ENCODE measurements around the gene HMBS.
A peak's percentile ranks its signal among the peaks of the same experiment; 100 is the strongest.
"Not testable (repeated sequence)": the region's sequence is repeated elsewhere in the genome, so short reads cannot be mapped to it uniquely, and the experiment has no call there.

HMBS gene

GRCh38 chr11:119095066-119095880 is 10.6 kb downstream of the HMBS start:
- no peak for TF ChIP-seq CTCF (IDR thresholded peaks at IDR 0.05)
- Mint-ChIP-seq H3K27me3 (ENCODE audit: low read depth, poor library complexity) (no peaks in the 10 kb centered on the region), H3K27ac (peak overlapping the region; percentile 93), H3K9me3 (no peaks in the 10 kb centered on the region), H3K36me3 (ENCODE audit: low read depth) (peaks cover 43% of the 10 kb centered on the region), H3K4me3 (peak overlapping the region; percentile 91), H3K4me1 (peaks cover 55% of the 10 kb centered on the region)
- DNase-seq: peak; percentile 98

- DNase-seq: no peak
- H3K36me3 Mint-ChIP-seq (ENCODE audit: low read depth): peaks cover 28% of the 10 kb centered on the region
- H3K27ac Mint-ChIP-seq: no peak overlapping the region
- no peaks in the 10 kb centered on the region for H3K9me3 Mint-ChIP-seq
- peaks cover 63% of the 10 kb centered on the region for H3K4me1 Mint-ChIP-seq
- H3K27me3 Mint-ChIP-seq (ENCODE audit: low read depth, poor library complexity): no peaks in the 10 kb centered on the region
- no peak for TF ChIP-seq CTCF (IDR thresholded peaks at IDR 0.05)
- peak overlapping the region; percentile 92 for H3K4me3 Mint-ChIP-seq
Measured at GRCh38 chr11:119099711-119100110, 15.0 kb downstream of the HMBS start.

- peak; percentile 28 for TF ChIP-seq CTCF (IDR thresholded peaks at IDR 0.05)
- no peak for DNase-seq
Measured at GRCh38 chr11:119100246-119100970, 15.7 kb downstream of the HMBS start.

GRCh38 chr11:119100994-119101758 is 16.5 kb downstream of the HMBS start:
- peaks cover 2% of the 10 kb centered on the region for H3K27me3 Mint-ChIP-seq (ENCODE audit: low read depth, poor library complexity)
- no peaks in the 10 kb centered on the region for H3K9me3 Mint-ChIP-seq
- peaks cover 28% of the 10 kb centered on the region for H3K36me3 Mint-ChIP-seq (ENCODE audit: low read depth)
- DNase-seq: peak; percentile 50
- H3K4me1 Mint-ChIP-seq: peaks cover 68% of the 10 kb centered on the region
- peak overlapping the region; percentile 98 for H3K27ac Mint-ChIP-seq
- peak overlapping the region; percentile 92 for H3K4me3 Mint-ChIP-seq
- no peak for TF ChIP-seq CTCF (IDR thresholded peaks at IDR 0.05)

More at GRCh38 chr11:119100246-119100970, 15.7 kb downstream of the HMBS start:
- Mint-ChIP-seq H3K9me3 (no peaks in the 10 kb centered on the region), H3K27ac (peak overlapping the region; percentile 67), H3K36me3 (ENCODE audit: low read depth) (peaks cover 28% of the 10 kb centered on the region), H3K4me3 (peak overlapping the region; percentile 92), H3K27me3 (ENCODE audit: low read depth, poor library complexity) (peaks cover 2% of the 10 kb centered on the region), H3K4me1 (peaks cover 69% of the 10 kb centered on the region)

GRCh38 chr11:119101759-119102423 is 17.2 kb downstream of the HMBS start, which contains the start of gene DPAGT1:
Gene DPAGT1, minus strand, starts transcription at chr11:119101853. Its CDS starts 198 bp downstream, at chr11:119101655.
- peak; percentile 81 for DNase-seq
- Mint-ChIP-seq H3K36me3 (ENCODE audit: low read depth) (peaks cover 22% of the 10 kb centered on the region), H3K4me1 (peaks cover 71% of the 10 kb centered on the region), H3K27me3 (ENCODE audit: low read depth, poor library complexity) (peaks cover 2% of the 10 kb centered on the region), H3K27ac (peak within 1 kb of the TSS; percentile 98), H3K9me3 (no peaks in the 10 kb centered on the region), H3K4me3 (peak within 1 kb of the TSS; percentile 92)
- no peak for TF ChIP-seq CTCF (IDR thresholded peaks at IDR 0.05)

GRCh38 chr11:119103161-119103664 is 18.5 kb downstream of the HMBS start:
- not testable (repeated sequence) for H3K27me3 Mint-ChIP-seq (ENCODE audit: low read depth, poor library complexity); DNase-seq; H3K36me3 Mint-ChIP-seq (ENCODE audit: low read depth); H3K9me3 Mint-ChIP-seq
- H3K27ac Mint-ChIP-seq: peak overlapping the region; percentile 98
- peaks cover 74% of the 10 kb centered on the region for H3K4me1 Mint-ChIP-seq
- peak overlapping the region; percentile 92 for H3K4me3 Mint-ChIP-seq

Data from nephron progenitor cell (in vitro differentiated cells).